Measurements from ENCODE around the gene HELB.

HELB gene

GRCh38 chr12:66269142-66269541, 33.2 kb upstream of the HELB start:
- Histone ChIP-seq H4K8ac (ENCODE audit: low read depth, low read length) (no peak overlapping the region), H3K79me2 (ENCODE audit: control insufficient read depth, insufficient read depth, low read length) (no peaks in the 10 kb centered on the region), H4K5ac (ENCODE audit: low read length) (no peak overlapping the region), H3K4me3 (ENCODE audit: low read length) (no peak overlapping the region), H3K9ac (ENCODE audit: low read length) (no peak overlapping the region), H3K27ac (ENCODE audit: low read depth, low read length) (no peak overlapping the region), H3K79me1 (ENCODE audit: low read length) (no peaks in the 10 kb centered on the region), H3K4me2 (ENCODE audit: low read length) (no peak overlapping the region), H2AK5ac (ENCODE audit: low read length) (no peak overlapping the region), H2BK15ac (replicated peaks; ENCODE audit: low read depth) (no peak overlapping the region), H2BK5ac (ENCODE audit: low read length) (no peak overlapping the region), H3K27me3 (ENCODE audit: insufficient read depth, low read length, poor library complexity) (no peaks in the 10 kb centered on the region), H3K4ac (ENCODE audit: low read depth, low read length) (no peak overlapping the region), H3K18ac (ENCODE audit: low read length) (no peak overlapping the region), H3K4me1 (ENCODE audit: control insufficient read depth, low read depth, low read length) (peaks cover 2% of the 10 kb centered on the region), H2BK120ac (ENCODE audit: low read depth, low read length) (no peak overlapping the region), H3K56ac (ENCODE audit: low read length) (no peak overlapping the region), H3K36me3 (ENCODE audit: control insufficient read depth, insufficient read depth, low read length) (no peaks in the 10 kb centered on the region), H3K23ac (ENCODE audit: low read length) (no peak overlapping the region)
- no peak for DNase-seq
- no CpG with 5 or more reads among the region's 6 CpGs for WGBS (ENCODE audit: extremely low coverage, insufficient coverage, low lambda C conversion rate)

GRCh38 chr12:66269757-66270383, 32.4 kb upstream of the HELB start:
- peak; percentile 84 for DNase-seq
- Histone ChIP-seq H3K79me2 (ENCODE audit: control insufficient read depth, insufficient read depth, low read length) (no peaks in the 10 kb centered on the region), H3K4me2 (ENCODE audit: low read length) (no peak overlapping the region), H2BK5ac (ENCODE audit: low read length) (no peak overlapping the region), H3K79me1 (ENCODE audit: low read length) (no peaks in the 10 kb centered on the region), H3K9ac (ENCODE audit: low read length) (no peak overlapping the region), H3K4me3 (ENCODE audit: low read length) (no peak overlapping the region), H2BK15ac (replicated peaks; ENCODE audit: low read depth) (no peak overlapping the region), H3K18ac (ENCODE audit: low read length) (peak overlapping the region; percentile 32), H4K8ac (ENCODE audit: low read depth, low read length) (no peak overlapping the region), H3K27ac (ENCODE audit: low read depth, low read length) (no peak overlapping the region), H2AK5ac (ENCODE audit: low read length) (no peak overlapping the region), H2BK120ac (ENCODE audit: low read depth, low read length) (no peak overlapping the region), H3K27me3 (ENCODE audit: insufficient read depth, low read length, poor library complexity) (no peaks in the 10 kb centered on the region), H4K5ac (ENCODE audit: low read length) (no peak overlapping the region), H3K23ac (ENCODE audit: low read length) (no peak overlapping the region), H3K56ac (ENCODE audit: low read length) (no peak overlapping the region), H3K4me1 (ENCODE audit: control insufficient read depth, low read depth, low read length) (peaks cover 2% of the 10 kb centered on the region), H3K4ac (ENCODE audit: low read depth, low read length) (no peak overlapping the region), H3K36me3 (ENCODE audit: control insufficient read depth, insufficient read depth, low read length) (no peaks in the 10 kb centered on the region)
- WGBS (ENCODE audit: extremely low coverage, insufficient coverage, low lambda C conversion rate): no CpG with 5 or more reads among the region's 5 CpGs

- Histone ChIP-seq H2BK120ac (ENCODE audit: low read depth, low read length) (no peak overlapping the region), H3K23ac (ENCODE audit: low read length) (no peak overlapping the region), H3K4ac (ENCODE audit: low read depth, low read length) (no peak overlapping the region), H3K79me1 (ENCODE audit: low read length) (no peaks in the 10 kb centered on the region), H3K4me2 (ENCODE audit: low read length) (no peak overlapping the region), H3K27ac (ENCODE audit: low read depth, low read length) (no peak overlapping the region), H2BK5ac (ENCODE audit: low read length) (no peak overlapping the region), H2AK5ac (ENCODE audit: low read length) (no peak overlapping the region), H3K18ac (ENCODE audit: low read length) (no peak overlapping the region), H2BK15ac (replicated peaks; ENCODE audit: low read depth) (no peak overlapping the region), H3K4me3 (ENCODE audit: low read length) (no peak overlapping the region), H3K79me2 (ENCODE audit: control insufficient read depth, insufficient read depth, low read length) (no peaks in the 10 kb centered on the region), H3K56ac (ENCODE audit: low read length) (no peak overlapping the region), H3K9ac (ENCODE audit: low read length) (no peak overlapping the region), H3K27me3 (ENCODE audit: insufficient read depth, low read length, poor library complexity) (no peaks in the 10 kb centered on the region), H4K5ac (ENCODE audit: low read length) (no peak overlapping the region), H3K36me3 (ENCODE audit: control insufficient read depth, insufficient read depth, low read length) (no peaks in the 10 kb centered on the region), H3K4me1 (ENCODE audit: control insufficient read depth, low read depth, low read length) (peaks cover 2% of the 10 kb centered on the region), H4K8ac (ENCODE audit: low read depth, low read length) (no peak overlapping the region)
- WGBS (ENCODE audit: extremely low coverage, insufficient coverage, low lambda C conversion rate): no CpG with 5 or more reads among the region's 1 CpG
- no peak for DNase-seq
Observed at GRCh38 chr12:66270613-66271012, 31.7 kb upstream of the HELB start.

GRCh38 chr12:66272650-66273049, 29.6 kb upstream of the HELB start:
- no CpG with 5 or more reads among the region's 3 CpGs for WGBS (ENCODE audit: extremely low coverage, insufficient coverage, low lambda C conversion rate)
- no peaks in the 10 kb centered on the region for H3K79me1 ChIP-seq (ENCODE audit: low read length)

GRCh38 chr12:66273147-66273546, 29.1 kb upstream of the HELB start:
- H2AK5ac ChIP-seq (ENCODE audit: low read length): no peak overlapping the region
- H3K4me1 ChIP-seq (ENCODE audit: control insufficient read depth, low read depth, low read length): no peaks in the 10 kb centered on the region
- no peak overlapping the region for H3K4ac ChIP-seq (ENCODE audit: low read depth, low read length)
- no peak overlapping the region for H2BK120ac ChIP-seq (ENCODE audit: low read depth, low read length)
- H3K18ac ChIP-seq (ENCODE audit: low read length): no peak overlapping the region
- H4K5ac ChIP-seq (ENCODE audit: low read length): no peak overlapping the region
- H3K79me1 ChIP-seq (ENCODE audit: low read length): no peaks in the 10 kb centered on the region
- no peak for DNase-seq
- H4K8ac ChIP-seq (ENCODE audit: low read depth, low read length): no peak overlapping the region
- H3K27ac ChIP-seq (ENCODE audit: low read depth, low read length): no peak overlapping the region
- H3K4me3 ChIP-seq (ENCODE audit: low read length): no peak overlapping the region
- no peak overlapping the region for H3K23ac ChIP-seq (ENCODE audit: low read length)
- H2BK15ac ChIP-seq (replicated peaks; ENCODE audit: low read depth): no peak overlapping the region
- no peak overlapping the region for H3K4me2 ChIP-seq (ENCODE audit: low read length)
- no peak overlapping the region for H3K9ac ChIP-seq (ENCODE audit: low read length)
- no peaks in the 10 kb centered on the region for H3K36me3 ChIP-seq (ENCODE audit: control insufficient read depth, insufficient read depth, low read length)
- no peaks in the 10 kb centered on the region for H3K79me2 ChIP-seq (ENCODE audit: control insufficient read depth, insufficient read depth, low read length)
- no peaks in the 10 kb centered on the region for H3K27me3 ChIP-seq (ENCODE audit: insufficient read depth, low read length, poor library complexity)
- no CpG with 5 or more reads among the region's 1 CpG for WGBS (ENCODE audit: extremely low coverage, insufficient coverage, low lambda C conversion rate)
- H2BK5ac ChIP-seq (ENCODE audit: low read length): no peak overlapping the region
- H3K56ac ChIP-seq (ENCODE audit: low read length): no peak overlapping the region

More at GRCh38 chr12:66272650-66273049, 29.6 kb upstream of the HELB start:
- no peak overlapping the region for H3K9ac ChIP-seq (ENCODE audit: low read length)
- H3K56ac ChIP-seq (ENCODE audit: low read length): no peak overlapping the region
- H3K27ac ChIP-seq (ENCODE audit: low read depth, low read length): no peak overlapping the region
- H2AK5ac ChIP-seq (ENCODE audit: low read length): no peak overlapping the region
- H2BK15ac ChIP-seq (replicated peaks; ENCODE audit: low read depth): no peak overlapping the region
- H3K18ac ChIP-seq (ENCODE audit: low read length): no peak overlapping the region
- no peak for DNase-seq
- no peaks in the 10 kb centered on the region for H3K27me3 ChIP-seq (ENCODE audit: insufficient read depth, low read length, poor library complexity)
- H2BK120ac ChIP-seq (ENCODE audit: low read depth, low read length): no peak overlapping the region
- no peak overlapping the region for H4K8ac ChIP-seq (ENCODE audit: low read depth, low read length)
- no peak overlapping the region for H3K23ac ChIP-seq (ENCODE audit: low read length)
- no peak overlapping the region for H2BK5ac ChIP-seq (ENCODE audit: low read length)
- H3K4me2 ChIP-seq (ENCODE audit: low read length): no peak overlapping the region
- no peaks in the 10 kb centered on the region for H3K79me2 ChIP-seq (ENCODE audit: control insufficient read depth, insufficient read depth, low read length)
- H3K4ac ChIP-seq (ENCODE audit: low read depth, low read length): no peak overlapping the region
- H3K4me3 ChIP-seq (ENCODE audit: low read length): no peak overlapping the region
- H3K4me1 ChIP-seq (ENCODE audit: control insufficient read depth, low read depth, low read length): no peaks in the 10 kb centered on the region
- H4K5ac ChIP-seq (ENCODE audit: low read length): no peak overlapping the region
- no peaks in the 10 kb centered on the region for H3K36me3 ChIP-seq (ENCODE audit: control insufficient read depth, insufficient read depth, low read length)

GRCh38 chr12:66275040-66275439, 27.3 kb upstream of the HELB start:
- H3K4ac ChIP-seq (ENCODE audit: low read depth, low read length): no peak overlapping the region

More at GRCh38 chr12:66275040-66275439, 27.3 kb upstream of the HELB start:
- H3K4me3 ChIP-seq (ENCODE audit: low read length): no peak overlapping the region
- no peaks in the 10 kb centered on the region for H3K79me2 ChIP-seq (ENCODE audit: control insufficient read depth, insufficient read depth, low read length)
- no peak overlapping the region for H4K5ac ChIP-seq (ENCODE audit: low read length)
- no peak overlapping the region for H2BK5ac ChIP-seq (ENCODE audit: low read length)
- no peak overlapping the region for H3K4me2 ChIP-seq (ENCODE audit: low read length)
- H3K18ac ChIP-seq (ENCODE audit: low read length): no peak overlapping the region
- no peak overlapping the region for H2AK5ac ChIP-seq (ENCODE audit: low read length)
- no peak overlapping the region for H3K9ac ChIP-seq (ENCODE audit: low read length)
- no peak for DNase-seq
- H3K4me1 ChIP-seq (ENCODE audit: control insufficient read depth, low read depth, low read length): no peaks in the 10 kb centered on the region
- WGBS (ENCODE audit: extremely low coverage, insufficient coverage, low lambda C conversion rate): no CpG with 5 or more reads among the region's 2 CpGs
- H3K79me1 ChIP-seq (ENCODE audit: low read length): no peaks in the 10 kb centered on the region
- H3K36me3 ChIP-seq (ENCODE audit: control insufficient read depth, insufficient read depth, low read length): no peaks in the 10 kb centered on the region
- no peak overlapping the region for H2BK15ac ChIP-seq (replicated peaks; ENCODE audit: low read depth)
- H2BK120ac ChIP-seq (ENCODE audit: low read depth, low read length): no peak overlapping the region
- H3K27ac ChIP-seq (ENCODE audit: low read depth, low read length): no peak overlapping the region
- no peak overlapping the region for H3K56ac ChIP-seq (ENCODE audit: low read length)
- H3K27me3 ChIP-seq (ENCODE audit: insufficient read depth, low read length, poor library complexity): no peaks in the 10 kb centered on the region
- H4K8ac ChIP-seq (ENCODE audit: low read depth, low read length): no peak overlapping the region
- H3K23ac ChIP-seq (ENCODE audit: low read length): no peak overlapping the region
